ENCODE measurements around the gene CTSS.

GRCh38 chr1:150760013-150760412, 5.6 kb downstream of the CTSS start:
- TF ChIP-seq TAF1 (IDR thresholded peaks at IDR 0.05; ENCODE audit: borderline replicate concordance, insufficient read depth, low read length) (no peak), POLR2AphosphoS5 (IDR thresholded peaks at IDR 0.05; ENCODE audit: low read depth, low read length) (no peak), REST (IDR thresholded peaks at IDR 0.05; ENCODE audit: insufficient read depth in 1 of 2, low read depth in 2 of 2, low read length in 2 of 2) (no peak)

Data from PFSK-1 (cell line).